ENCODE data around the gene RRP15.
A peak's percentile ranks its signal among the peaks of the same experiment; 100 is the strongest.

RRP15 gene

DNA sequence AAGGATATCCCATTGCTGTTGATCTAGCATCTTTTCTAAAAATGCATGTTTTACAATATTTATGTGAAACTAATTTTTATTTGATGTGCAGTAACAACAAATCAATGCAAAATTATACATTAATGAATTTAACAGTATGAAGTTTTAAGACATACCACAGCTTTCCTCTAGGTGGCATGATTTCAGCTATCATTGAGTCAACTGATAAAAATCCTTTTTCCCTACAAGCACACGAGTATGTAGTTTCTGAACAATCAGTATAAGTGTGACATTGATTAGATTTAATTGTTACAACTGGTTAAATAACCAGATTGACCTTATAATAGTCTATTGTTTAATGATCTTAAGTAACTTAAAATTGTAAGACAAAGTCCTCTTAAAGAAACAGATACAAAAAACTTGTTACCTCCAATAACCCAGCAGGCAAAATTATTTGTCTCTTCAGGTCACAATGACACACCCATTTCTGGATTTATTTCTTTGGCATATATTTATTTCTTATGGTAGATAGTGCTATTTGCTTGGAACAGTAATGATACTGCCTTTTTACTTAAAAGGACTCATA is 54.3 kb downstream of the RRP15 start:
- DNase-seq (ENCODE audit: low read depth in 3 of 3) = no peak

DNA sequence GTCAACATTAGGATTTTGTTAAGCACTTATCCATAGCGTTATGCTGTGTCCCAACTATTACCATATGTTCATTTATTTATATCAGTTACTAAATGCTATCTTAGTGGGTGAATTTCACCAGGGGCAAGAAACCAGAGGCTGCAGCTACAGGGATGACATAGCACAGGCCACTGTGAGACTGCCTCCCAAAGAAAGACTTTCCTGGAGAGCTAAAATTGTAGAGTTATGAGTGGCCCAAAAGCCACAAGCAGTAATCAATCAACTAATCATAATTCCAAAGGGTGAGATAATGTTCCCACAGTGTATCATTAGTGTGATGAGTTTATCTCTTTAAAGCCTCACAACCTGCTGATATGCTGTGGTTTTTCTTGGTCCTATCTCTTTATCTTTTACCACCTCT is 56.2 kb downstream of the RRP15 start:
- no peak for DNase-seq (ENCODE audit: low read depth in 3 of 3)

DNA sequence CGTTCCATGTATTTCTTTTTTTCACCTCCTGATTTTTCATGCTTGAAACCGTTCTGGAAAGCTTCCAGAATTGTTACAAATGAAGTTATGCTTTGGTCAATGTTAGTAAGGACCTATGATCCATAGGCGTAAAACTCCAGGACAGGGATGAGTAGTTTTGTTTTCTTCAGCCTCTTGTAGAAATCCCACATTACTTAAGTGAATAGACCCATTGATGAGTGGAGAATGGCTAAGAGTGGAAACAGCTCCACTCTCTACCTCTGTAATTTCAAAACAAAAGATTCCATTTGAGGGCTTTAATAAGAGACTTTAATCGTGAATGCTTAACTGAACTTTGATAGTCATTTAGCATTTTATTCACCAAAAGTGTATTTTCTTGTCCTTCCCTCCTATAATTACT is 57.0 kb downstream of the RRP15 start:
- no peak for DNase-seq (ENCODE audit: low read depth in 3 of 3)

DNA sequence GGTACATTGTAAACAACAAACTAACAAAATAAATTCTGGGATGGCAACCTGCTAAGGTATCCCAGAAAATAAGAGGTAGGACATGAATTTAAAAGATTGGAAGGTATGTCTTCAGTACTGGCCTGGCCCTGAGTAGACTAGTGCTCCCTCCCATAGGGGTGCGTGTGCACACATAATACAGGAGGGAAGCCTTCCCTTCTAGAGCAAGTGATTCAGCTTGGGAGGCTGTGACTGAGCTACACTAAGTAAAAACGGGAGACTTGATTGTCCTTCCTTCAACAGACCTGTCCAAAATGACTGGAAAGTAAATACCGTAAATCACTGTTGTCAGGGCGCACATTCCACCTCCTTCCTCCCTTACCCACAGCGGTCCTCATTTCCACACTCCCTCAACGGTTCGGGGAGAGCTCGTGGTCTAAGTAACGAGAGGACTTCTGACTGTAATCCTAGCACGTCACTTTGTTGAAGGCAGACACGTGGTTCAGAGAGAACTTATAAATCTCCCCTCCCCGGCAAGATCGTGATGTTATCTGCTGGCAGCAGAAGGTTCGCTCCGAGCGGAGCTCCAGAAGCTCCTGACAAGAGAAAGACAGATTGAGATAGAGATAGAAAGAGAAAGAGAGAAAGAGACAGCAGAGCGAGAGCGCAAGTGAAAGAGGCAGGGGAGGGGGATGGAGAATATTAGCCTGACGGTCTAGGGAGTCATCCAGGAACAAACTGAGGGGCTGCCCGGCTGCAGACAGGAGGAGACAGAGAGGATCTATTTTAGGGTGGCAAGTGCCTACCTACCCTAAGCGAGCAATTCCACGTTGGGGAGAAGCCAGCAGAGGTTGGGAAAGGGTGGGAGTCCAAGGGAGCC is 60.0 kb downstream of the RRP15 start, which contains the start of gene TGFB2:
TGFB2 (plus strand) TSS at position 523 of the 859 bp plus-strand sequence. CDS start 1,366 bp downstream, outside the sequence.
- no peak for DNase-seq (ENCODE audit: low read depth in 3 of 3)

DNA sequence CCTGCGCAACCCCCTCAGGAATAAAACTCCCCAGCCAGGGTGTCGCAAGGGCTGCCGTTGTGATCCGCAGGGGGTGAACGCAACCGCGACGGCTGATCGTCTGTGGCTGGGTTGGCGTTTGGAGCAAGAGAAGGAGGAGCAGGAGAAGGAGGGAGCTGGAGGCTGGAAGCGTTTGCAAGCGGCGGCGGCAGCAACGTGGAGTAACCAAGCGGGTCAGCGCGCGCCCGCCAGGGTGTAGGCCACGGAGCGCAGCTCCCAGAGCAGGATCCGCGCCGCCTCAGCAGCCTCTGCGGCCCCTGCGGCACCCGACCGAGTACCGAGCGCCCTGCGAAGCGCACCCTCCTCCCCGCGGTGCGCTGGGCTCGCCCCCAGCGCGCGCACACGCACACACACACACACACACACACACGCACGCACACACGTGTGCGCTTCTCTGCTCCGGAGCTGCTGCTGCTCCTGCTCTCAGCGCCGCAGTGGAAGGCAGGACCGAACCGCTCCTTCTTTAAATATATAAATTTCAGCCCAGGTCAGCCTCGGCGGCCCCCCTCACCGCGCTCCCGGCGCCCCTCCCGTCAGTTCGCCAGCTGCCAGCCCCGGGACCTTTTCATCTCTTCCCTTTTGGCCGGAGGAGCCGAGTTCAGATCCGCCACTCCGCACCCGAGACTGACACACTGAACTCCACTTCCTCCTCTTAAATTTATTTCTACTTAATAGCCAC is 60.7 kb downstream of the RRP15 start:
- peak in 1 of 3 experiments; percentile 16 for DNase-seq (ENCODE audit: low read depth in 3 of 3)

DNA sequence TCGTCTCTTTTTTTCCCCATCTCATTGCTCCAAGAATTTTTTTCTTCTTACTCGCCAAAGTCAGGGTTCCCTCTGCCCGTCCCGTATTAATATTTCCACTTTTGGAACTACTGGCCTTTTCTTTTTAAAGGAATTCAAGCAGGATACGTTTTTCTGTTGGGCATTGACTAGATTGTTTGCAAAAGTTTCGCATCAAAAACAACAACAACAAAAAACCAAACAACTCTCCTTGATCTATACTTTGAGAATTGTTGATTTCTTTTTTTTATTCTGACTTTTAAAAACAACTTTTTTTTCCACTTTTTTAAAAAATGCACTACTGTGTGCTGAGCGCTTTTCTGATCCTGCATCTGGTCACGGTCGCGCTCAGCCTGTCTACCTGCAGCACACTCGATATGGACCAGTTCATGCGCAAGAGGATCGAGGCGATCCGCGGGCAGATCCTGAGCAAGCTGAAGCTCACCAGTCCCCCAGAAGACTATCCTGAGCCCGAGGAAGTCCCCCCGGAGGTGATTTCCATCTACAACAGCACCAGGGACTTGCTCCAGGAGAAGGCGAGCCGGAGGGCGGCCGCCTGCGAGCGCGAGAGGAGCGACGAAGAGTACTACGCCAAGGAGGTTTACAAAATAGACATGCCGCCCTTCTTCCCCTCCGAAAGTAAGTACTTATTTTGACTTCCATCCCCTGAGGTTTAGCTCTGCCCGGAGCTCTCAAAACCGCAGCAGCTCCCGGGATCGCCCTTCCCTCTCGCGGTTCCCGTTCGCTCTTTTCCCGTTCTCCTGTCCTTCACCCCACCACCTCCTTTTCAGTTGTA is 61.5 kb downstream of the RRP15 start:
- no peak for DNase-seq (ENCODE audit: low read depth in 3 of 3)

DNA sequence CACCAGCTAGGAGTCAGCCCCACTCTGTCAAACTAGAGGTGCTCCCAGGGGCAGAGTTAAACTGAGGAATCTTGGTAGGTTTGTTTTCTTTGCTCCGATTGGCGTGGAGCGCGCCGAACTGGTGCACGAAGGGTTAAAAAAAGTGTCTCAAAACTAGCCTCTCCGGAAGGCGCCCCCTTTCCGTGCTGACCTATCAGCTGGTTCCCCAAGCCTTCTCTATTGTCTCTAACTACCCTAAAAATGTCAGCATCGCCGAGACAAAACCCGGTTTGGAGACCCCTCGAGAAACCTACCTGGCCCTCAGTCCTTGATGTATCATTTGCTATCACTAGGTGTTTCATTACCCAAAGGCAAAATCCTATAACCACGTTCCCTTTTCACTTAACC is 62.2 kb downstream of the RRP15 start:
- DNase-seq (ENCODE audit: low read depth in 3 of 3) = no peak

DNA sequence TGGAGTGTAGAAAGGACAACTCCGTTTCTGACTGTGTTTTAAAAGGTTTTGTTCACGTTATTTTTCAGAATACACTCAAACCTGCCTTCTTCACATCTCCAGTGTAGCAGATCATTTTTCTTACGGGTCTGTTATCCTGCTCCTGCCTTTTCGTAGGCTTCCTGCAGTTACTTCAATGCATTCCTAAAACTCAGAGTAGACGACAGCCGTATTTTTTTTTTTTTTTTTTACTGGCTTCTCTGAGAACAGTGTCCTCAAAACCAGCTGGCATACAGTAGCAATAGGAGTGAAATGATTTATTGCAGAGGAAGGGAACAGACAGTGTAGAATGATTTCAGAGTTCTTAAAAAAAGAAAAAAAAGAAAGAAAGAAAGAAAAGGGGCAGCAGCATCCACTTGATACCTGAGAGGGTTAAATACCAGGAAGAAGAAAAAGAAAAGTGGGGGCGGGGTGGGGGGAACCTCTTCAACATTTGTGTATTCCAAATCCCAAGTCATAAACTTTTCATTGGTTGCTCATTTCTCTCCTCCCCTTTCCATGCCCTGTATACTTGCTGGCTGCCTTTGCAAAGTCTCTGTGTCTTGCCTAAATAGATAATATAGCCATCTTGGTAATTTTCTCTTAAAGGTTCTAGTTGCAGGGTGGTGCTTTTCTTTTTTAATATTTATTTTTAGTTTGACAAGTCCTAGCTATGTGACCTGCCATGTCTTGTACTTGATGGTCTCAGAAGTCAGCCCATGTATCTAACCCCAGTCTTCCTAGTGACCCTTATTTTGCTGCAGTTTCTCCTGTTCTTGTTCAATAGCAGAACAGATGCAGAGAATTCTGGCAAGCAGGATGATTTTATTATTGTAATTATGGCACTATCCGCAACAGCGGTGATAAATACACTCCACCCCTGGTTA is 62.9 kb downstream of the RRP15 start:
- no peak for DNase-seq (ENCODE audit: low read depth in 3 of 3)

DNA sequence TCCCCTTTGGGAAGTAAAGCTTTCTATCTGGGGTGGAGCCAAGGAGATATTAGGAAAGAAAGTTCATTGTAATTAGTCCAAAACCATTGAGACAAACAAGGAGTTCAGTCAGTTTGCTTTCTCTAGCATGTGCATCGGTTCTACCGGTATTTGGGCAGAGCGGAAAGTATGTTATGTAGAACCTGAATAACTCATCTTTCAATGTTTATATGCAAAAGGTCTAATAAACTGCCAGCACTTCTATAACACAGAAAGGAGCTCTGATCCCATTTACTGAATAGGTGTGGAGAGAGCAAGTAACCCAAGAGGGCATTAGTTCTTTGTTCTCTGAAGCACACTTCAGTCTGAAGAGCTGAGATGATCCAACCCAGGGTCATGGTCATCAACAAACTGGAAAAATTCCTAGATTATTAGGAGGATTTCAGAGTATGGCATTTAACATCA is 63.6 kb downstream of the RRP15 start:
- DNase-seq (ENCODE audit: low read depth in 3 of 3) = no peak

DNA sequence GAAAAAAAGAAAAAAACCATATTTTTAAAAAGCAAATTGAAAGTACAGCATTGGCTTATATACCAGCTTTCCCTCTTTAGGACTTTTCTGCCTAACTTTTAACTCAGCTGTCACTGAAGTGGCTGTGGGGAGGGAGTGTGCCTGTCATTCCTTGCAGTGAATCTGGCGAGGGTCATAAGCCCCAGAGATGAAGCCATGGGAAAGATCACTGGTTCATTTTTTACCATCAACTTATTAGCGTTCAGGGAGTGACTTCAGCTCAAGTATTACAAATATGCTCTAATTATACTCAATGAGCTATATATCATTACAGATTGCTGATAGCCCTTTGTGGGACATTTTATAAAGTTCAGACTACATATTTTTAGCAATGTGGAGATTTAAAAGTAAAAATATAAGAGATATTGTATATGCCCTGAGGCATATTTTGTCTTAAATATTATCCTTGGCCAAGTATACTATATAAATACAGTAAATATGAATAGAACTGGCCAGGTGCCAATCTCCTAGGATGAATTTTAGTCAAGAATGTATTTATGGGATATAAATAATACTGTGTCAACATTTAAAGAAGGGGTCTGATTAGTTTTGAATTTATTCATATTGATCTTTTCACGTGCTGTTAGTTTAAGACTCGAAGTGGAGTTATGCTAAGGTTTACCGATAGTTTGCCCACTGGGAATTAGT is 64.4 kb downstream of the RRP15 start:
- no peak for DNase-seq (ENCODE audit: low read depth in 3 of 3)

DNA sequence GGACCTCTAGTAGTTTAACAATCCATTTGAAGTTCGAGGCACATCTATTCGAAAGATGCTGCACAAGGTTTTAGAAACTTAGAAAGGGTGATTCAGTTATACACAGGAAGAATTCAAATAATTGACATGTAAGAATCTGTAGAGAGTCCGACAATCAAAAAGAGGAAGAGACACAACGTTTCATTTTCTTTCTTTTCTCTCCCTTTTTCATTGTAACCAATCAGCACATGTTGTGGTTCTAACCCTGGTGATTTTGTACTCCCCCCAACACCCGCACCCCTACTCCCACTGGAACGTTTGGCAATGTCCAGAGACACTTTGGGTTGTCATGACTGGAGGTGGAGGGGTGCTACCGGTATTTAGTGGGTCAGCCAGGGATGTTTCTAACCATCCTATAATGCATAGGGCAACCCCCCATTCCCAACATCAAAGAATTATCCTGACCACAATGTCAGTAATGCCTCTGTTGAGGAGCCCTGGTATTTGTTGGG is 65.0 kb downstream of the RRP15 start:
- no peak for DNase-seq (ENCODE audit: low read depth in 3 of 3)

DNA sequence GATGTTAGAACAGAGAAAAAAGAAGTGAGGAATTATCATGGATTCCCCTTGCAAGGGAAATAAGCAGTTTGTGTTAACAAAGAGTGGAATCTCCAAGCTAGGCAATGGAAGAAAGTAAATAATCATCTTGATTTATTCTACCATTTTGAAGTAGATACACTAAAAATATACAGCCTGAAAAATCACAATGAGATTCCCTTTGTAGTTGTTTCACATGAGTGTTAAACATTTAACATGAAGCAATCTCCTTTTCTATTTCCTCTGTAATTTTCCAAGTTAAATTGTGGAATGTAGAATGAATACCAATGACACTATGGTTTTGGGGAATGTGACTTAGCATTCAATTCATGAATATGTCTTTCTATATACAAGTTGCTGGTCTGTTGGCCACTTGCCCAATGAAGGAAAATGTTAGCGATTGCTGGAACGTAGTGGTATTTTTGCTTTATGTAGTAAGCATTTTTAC is 65.7 kb downstream of the RRP15 start:
- DNase-seq (ENCODE audit: low read depth in 3 of 3) = no peak

DNA sequence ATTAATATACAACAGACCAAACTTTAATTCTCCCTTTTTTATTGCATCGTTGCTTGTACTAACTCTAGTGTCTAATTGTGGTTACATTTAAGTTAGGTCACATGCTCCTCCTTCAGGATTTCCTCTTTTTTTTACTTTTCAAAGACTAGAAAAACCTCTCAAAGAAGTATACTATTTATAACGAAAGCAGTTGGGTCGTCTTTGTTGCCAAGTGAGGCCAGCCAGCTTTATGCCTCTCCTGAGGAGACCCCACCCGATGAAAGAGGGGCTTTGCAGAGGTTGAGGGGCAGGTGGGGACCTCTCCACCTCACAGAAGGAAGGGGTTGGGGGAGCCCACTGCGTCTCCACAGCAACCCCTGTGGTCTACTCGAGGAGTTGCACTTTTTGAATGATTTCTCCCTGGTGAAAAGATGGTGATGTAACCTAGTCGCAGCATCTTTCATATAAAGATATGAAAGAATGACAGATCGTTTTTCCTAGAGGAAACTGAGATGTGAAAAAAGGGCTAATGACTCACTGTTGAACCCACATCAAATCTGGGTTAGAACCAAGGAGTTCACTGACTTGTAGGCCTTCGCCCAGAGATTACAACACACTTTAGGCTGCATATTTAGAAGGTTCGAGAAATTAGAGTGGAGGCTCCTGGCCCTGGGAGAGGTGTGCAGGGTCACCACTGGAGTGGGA is 66.4 kb downstream of the RRP15 start:
- peak in 1 of 3 experiments; percentile 5 for DNase-seq (ENCODE audit: low read depth in 3 of 3)

DNA sequence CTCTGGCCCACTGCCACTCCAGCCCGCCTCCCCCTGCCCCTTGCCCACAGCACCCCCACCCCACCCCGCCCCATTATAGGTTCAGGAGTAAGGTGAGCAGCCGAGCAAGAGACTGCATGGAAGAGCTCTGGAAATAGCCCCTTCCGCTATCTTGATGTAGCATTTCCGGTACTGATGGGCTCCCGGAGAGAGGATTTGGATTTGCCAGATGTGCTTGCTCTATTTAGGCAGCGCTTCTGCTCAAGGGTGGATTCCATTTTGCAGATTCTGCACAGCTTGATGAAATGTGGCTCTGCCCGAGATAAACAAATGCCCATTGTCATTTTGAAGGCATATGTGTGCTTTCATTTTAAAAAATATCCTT is 67.0 kb downstream of the RRP15 start:
- DNase-seq (ENCODE audit: low read depth in 3 of 3) = no peak

DNA sequence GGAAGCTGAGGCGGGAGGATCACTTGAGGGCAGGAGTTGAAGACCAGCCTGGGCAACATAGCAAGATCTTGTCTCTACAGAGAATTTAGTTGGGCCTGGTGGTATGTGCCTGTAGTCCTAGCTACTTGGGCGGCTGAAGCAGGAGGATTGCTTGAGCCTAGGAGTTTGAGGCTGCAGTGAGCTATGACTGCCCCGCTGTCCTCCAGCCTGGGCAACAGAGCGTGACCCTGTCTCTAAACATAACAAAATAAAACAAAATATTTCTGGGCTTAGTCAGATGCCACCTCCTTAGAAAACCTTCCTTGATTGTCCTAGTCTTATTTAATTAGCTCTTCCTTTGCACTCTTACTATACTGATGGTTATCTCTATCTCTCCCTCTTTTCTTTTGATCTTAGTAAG is 68.6 kb downstream of the RRP15 start:
- no peak for DNase-seq (ENCODE audit: low read depth in 3 of 3)

DNA sequence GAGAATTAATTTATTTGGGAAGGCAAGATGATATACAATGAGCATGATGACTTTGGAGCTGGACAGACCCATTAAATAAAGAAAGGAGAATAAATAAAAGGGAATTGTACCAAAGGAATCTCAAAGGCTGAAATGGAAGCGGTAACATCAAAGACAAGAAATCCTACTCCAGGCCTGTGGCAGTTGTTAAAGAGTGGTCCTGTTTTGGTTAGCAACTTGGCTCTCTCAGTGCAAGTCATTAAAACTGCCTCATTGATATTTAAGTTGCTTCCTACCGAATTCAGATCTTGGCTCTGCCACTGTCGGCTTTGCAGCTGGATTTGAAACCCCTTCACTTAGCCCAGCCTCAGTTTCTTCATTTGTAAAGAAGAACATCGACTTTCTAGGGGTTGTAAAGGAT is 70.2 kb downstream of the RRP15 start:
- DNase-seq (ENCODE audit: low read depth in 3 of 3) = no peak

DNA sequence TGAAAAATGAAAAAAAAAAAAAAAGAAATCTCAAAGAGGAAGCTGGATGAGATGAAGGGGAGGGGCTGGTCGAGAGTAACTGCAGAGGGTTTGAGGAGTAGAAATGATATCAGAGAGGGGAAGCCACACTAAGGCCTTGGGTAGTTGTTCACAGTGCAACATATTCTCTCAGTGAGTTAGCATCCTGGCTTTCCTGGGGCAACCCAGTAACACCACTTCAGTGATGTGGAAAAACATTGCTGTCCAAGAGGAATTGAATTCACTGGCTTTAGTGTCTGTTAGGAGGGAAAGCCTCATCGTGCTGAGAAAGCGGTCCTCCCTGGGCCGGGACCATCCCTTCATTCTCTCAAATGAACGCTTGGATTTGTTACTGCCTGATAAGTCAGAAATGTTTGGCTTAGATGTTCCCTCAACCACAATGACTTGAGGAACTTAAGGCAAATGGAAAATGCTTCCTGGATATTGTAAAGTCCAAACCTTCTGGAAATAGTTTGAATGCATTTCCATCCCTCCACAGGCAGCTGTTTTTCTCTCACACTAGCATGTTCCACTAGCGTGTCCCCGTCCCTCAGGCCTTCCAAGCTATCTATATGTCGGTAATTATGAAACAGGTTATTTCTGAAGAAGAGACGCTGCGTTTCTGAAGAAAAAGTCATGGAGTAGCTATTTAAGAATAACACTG is 72.3 kb downstream of the RRP15 start:
- DNase-seq (ENCODE audit: low read depth in 3 of 3) = no peak

DNA sequence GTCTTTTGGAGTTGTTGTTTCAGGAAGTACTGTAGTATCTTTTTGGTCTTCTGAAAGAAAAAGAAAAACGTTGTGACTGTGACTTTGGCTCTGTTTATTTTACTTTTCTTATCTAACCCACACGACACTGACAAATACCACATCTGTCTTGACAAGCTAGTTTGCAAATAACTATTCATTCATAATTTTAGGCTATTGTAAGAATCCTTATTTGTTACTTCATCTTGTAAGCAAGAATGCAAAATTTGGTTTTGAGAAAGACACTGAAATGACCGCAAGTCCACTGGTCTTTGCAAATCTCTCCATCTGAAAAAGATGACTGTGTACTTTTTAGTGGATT is 72.8 kb downstream of the RRP15 start:
- DNase-seq (ENCODE audit: low read depth in 3 of 3) = no peak
